Left renal pelvis (tissue), 4 donors: Measurements from ENCODE around the gene ZNFX1. TPM values are rescaled to one million over a fixed set of nuclear protein-coding genes. Genes with fewer than 3 reads are reported as not detected.
A peak's percentile ranks its signal among the peaks of the same experiment; 100 is the strongest.

ENCODE experiments used
- DNase-seq, 4 donors: peaks; one replicate each; pipeline ENCODE4 v3.0.0-alpha.2; 2013; ENCODE audit warnings: low read depth in 4 of 4, low spot score in 3 of 4
- polyA plus RNA-seq, 4 donors: library from polyadenylated mRNA; unstranded; fragments of 120-200 nt; gene quantifications; one replicate each; pipeline ENCODE4 v1.2.1, GENCODE V29; 2013; ENCODE audit not compliant: insufficient read length in 4 of 4

Gene ZNFX1
- polyA plus RNA-seq, 4 donors = 15.3 to 17.0 (median 16.2) TPM

GRCh38 chr20:49256261-49256660 is 21.6 kb downstream of the ZNFX1 start:
- DNase-seq = no peak

- no peak for DNase-seq
Measured at GRCh38 chr20:49252556-49253350, 25.1 kb downstream of the ZNFX1 start.

- DNase-seq = no peak
Measured at GRCh38 chr20:49248879-49249665, 28.8 kb downstream of the ZNFX1 start.

GRCh38 chr20:49248301-49248700 is 29.6 kb downstream of the ZNFX1 start:
- DNase-seq = no peak

GRCh38 chr20:49247792-49248191 is 30.1 kb downstream of the ZNFX1 start:
- no peak for DNase-seq

GRCh38 chr20:49247169-49247723 is 30.6 kb downstream of the ZNFX1 start:
- no peak for DNase-seq

GRCh38 chr20:49245921-49246740 is 31.7 kb downstream of the ZNFX1 start:
- DNase-seq = peak in 3 of 4 donors; percentile 9 to 16 (median 12)

GRCh38 chr20:49237531-49237930 is 40.3 kb downstream of the ZNFX1 start:
- DNase-seq = no peak

- no peak for DNase-seq
Measured at GRCh38 chr20:49236301-49236700, 41.6 kb downstream of the ZNFX1 start.

- no peak for DNase-seq
Measured at GRCh38 chr20:49234831-49235230, 43.0 kb downstream of the ZNFX1 start.

GRCh38 chr20:49233226-49233625 is 44.6 kb downstream of the ZNFX1 start:
- no peak for DNase-seq

- DNase-seq = no peak
Measured at GRCh38 chr20:49231471-49231870, 46.4 kb downstream of the ZNFX1 start.

GRCh38 chr20:49230561-49231133 is 47.2 kb downstream of the ZNFX1 start:
- no peak for DNase-seq

- no peak for DNase-seq
Measured at GRCh38 chr20:49230021-49230420, 47.8 kb downstream of the ZNFX1 start.

- no peak for DNase-seq
Measured at GRCh38 chr20:49229381-49229780, 48.5 kb downstream of the ZNFX1 start.

GRCh38 chr20:49228676-49229075 is 49.2 kb downstream of the ZNFX1 start:
- DNase-seq = no peak

- DNase-seq = no peak
Measured at GRCh38 chr20:49225896-49226295, 52.0 kb downstream of the ZNFX1 start.

GRCh38 chr20:49219924-49220831 is 57.7 kb downstream of the ZNFX1 start:
- no peak for DNase-seq
